Stimulated activated CD4-positive, alpha-beta T cell treated with anti-CD3 and anti-CD28 coated beads, Interleukin-4, amount 100 ng/mL, for 1 hour (primary cell): Measurements from ENCODE around the gene MRPL27.
"Not testable (repeated sequence)": the region's sequence is repeated elsewhere in the genome, so short reads cannot be mapped to it uniquely, and the experiment has no call there.

Source experiments
- DNase-seq: peaks from one replicate; pipeline ENCODE4 v3.0.0-alpha.2; 2020

The MRPL27 gene

DNA sequence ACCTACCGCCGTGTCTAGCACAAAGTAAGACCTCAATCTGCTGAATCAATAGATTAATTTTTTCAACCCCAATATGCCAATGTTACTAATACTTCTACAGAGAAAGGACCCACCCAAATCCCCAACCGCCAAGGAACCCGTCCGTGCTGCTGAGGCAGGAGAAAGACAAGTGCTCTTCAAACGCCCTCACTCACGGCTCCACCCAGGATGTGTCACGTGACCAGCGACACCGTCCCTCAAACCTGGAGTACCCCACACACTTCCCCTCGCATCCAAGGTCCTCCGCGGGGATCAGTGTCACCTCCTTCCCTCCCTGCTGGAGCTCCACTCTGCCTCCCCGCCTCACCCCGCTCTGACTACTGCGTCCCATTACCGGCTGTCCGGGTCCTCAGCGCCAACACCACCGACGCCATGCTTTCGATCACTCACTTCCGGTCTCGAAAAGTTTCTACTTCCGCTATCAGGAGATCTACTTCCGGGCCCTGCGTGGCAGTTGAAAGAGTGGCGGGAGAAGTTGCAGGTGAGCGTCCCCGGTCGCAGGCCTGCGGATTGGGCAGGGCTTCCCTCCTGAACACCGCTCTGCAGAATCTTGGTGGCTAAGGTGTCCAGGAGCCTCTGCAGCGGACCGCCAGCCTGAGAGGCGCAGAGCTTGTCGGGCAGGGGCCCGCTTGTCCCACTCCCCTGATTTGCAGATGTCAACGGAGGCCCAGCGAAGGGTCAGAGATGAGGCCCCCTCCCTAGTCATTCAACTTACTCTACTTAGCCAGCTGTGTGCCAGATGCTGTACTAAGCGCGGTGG lies at the start of gene MRPL27, which contains the start of gene EME1:
MRPL27 (minus strand) TSS at position 427 of the 799 bp plus-strand sequence; CDS start at position 413, 14 bp downstream.
EME1 (plus strand) TSS at position 472 of the 799 bp plus-strand sequence. CDS start 1,980 bp downstream, outside the sequence.
- peak; percentile 83 for DNase-seq

GRCh38 chr17:50422738-50423137 lies 49.8 kb upstream of the MRPL27 start:
- no peak for DNase-seq

GRCh38 chr17:50421308-50422051 lies 48.5 kb upstream of the MRPL27 start:
- DNase-seq = no peak

GRCh38 chr17:50420419-50421112 lies 47.6 kb upstream of the MRPL27 start:
- no peak for DNase-seq

DNA sequence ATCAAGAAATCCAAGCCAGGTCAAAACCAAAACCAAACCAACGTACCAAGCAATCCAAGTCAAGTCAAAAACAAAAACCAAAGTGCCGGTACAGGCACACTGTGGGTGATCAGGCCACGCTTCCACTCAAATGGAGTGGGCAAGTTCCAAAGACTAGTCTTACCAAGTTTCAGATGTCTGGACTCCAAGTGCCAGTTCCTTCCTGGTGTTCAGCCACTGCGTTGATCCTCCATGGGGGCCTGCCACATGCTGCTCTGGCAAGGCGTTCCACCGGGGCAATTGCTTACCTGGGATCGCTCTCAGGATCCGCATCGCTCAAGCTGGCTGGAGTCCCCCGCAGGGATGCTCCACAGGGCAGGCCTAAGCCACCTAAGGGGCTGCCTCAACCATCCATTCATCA lies 46.6 kb upstream of the MRPL27 start:
- not testable (repeated sequence) for DNase-seq

- no peak for DNase-seq
Measured at GRCh38 chr17:50414808-50415207, 41.8 kb upstream of the MRPL27 start.

DNA sequence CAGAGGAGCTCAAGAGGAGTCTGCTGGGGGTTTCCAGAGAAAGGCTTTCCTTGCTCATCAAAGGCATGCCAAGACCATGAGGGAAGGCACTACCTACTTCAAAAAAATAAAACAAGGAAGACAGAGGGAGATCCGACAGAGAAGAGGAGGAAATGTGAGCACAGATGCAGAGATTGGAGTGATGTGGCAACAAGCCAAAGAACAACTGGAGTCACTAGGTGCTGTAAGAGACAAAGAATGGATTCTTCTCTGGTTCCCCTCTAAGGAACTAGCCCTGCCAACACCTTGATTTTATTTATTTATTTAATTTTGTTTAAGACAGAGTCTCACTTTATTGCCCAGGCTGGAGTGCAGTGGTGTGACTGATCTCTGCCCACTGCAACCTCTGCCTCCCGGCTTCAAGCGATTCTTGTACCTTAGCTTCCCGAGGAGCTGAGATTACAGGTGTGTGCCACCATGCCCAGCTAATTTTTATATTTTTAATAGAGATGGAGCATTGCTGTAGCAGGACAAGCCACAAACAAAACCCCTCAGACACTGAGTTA lies 39.3 kb upstream of the MRPL27 start:
- no peak for DNase-seq

DNA sequence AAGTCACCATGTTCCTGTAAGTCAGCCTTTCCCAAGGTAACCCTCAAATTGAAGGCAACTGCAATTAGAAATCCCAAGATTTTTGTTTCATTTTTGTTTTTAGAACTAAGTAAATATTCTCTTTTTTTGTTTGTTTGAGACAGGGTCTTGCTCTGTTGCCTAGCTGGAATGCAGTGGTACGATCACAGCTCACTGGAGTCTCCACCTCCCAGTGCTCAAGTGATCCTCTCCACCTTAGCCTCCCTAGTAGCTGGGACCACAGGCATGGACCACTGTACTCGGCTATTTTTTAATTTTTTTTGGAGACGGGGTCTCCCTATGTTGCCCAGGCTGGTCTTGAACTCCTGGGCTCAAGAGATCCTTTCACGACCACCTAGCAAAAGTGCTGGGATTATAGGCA lies 34.9 kb upstream of the MRPL27 start:
- DNase-seq = no peak

- no peak for DNase-seq
Measured at GRCh38 chr17:50406578-50406977, 33.6 kb upstream of the MRPL27 start.

GRCh38 chr17:50405351-50405750 lies 32.4 kb upstream of the MRPL27 start:
- DNase-seq = not testable (repeated sequence)

DNA sequence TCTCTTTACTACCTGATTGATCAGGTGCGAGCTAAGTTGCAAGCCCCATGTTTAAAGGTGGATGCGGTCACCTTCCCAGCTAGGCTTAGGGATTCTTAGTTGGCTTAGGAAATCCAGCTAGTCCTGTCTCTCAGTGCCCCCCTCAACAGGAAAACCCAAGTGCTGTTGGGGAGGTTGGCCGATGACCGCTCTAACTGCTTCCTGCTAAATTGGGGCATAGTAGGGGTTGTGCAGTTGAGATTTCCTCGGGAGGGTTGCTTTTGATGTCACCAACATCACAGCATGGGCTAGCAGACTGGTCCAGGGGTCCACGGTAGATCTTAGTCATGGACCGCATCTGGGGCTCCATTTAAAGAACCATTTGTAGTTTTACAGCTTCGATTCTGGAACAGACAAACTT lies 26.6 kb upstream of the MRPL27 start:
- not testable (repeated sequence) for DNase-seq

DNA sequence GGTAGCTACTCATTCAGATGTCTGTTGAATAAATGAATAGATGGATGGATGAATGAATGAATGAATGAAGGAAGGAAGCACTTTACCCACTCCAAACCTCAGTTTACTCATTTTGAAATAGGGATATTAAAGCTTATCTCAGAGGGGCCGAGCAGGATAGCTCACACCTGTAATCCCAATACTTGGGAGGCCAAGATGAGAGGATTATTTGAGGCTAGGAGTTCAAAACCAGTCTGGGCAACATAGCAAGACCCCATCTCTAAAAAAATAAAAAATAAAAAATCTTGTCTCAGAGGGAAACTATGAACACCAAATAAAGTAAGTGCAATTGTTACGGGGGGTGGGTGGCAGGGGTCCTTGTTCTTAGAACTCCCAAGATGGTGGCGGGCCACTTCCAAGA lies 25.7 kb upstream of the MRPL27 start:
- not testable (repeated sequence) for DNase-seq

GRCh38 chr17:50397919-50398285 lies 24.9 kb upstream of the MRPL27 start:
- no peak for DNase-seq

GRCh38 chr17:50397111-50397918 lies 24.3 kb upstream of the MRPL27 start, which contains the start of gene LRRC59:
Gene LRRC59, minus strand, starts transcription at chr17:50397523. Its CDS starts 206 bp downstream, at chr17:50397317.
- peak; percentile 92 for DNase-seq

DNA sequence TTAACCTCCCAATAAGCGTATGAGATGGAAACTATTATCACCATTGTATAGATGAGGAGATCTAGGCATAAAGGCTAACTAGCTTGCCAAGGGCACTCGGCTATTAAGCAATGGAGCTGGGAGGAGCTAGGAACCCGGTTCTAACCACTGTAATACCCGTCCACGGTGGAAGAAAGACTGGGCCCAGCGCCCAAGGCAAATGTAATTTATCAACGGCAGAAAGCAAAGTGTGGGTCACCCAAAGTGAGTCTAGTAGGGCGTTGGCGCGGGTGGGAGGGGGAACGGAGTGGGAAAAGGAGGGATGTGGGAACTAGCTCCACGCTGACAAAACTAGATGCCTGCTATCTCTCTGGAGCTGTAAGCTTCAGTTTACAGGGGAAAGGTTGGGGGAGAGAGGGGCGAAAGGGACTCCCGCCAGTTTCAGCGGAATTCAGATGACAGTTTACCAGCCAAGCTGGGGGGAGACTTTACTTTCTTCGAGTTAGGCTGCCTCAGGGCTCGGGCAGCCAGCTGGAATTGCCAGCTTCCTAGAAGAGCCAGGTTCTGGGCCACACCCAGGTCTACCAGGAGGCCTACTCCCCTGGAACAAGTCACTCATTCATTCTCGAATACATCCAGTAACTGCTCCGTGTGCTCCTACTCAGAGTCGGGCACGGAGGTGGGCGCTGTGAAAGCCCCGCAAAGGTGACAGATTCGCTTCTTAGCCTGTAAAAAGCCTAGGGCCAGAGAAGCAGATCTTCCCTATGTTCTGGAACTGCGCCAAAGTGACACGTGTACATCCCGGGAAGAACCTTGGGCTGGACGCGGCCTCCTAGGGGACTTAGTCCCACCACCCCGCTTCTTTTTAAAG lies 23.5 kb upstream of the MRPL27 start:
- DNase-seq = peak; percentile 28

- DNase-seq = no peak
Measured at GRCh38 chr17:50394711-50395110, 21.7 kb upstream of the MRPL27 start.

GRCh38 chr17:50393700-50394099 lies 20.7 kb upstream of the MRPL27 start:
- DNase-seq = no peak

GRCh38 chr17:50392621-50393020 lies 19.6 kb upstream of the MRPL27 start:
- no peak for DNase-seq

DNA sequence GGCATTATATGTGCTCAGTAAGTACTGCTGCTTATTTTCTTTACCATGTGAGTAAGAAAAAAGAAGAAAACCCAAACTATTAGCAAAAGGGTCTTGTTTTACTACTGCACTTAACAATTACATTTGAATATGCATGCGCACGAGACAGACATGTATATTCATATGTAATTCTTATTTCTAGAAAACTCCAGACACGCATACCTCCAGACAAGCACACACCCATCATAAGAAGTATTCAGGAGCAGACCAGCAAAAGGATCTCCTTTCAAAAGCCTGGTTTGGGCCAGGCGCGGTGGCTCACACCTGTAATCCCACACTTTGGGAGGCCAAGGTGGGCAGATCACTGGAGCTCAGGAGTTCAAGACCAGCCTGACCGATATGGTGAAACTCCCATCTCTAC lies 16.6 kb upstream of the MRPL27 start:
- DNase-seq = no peak

DNA sequence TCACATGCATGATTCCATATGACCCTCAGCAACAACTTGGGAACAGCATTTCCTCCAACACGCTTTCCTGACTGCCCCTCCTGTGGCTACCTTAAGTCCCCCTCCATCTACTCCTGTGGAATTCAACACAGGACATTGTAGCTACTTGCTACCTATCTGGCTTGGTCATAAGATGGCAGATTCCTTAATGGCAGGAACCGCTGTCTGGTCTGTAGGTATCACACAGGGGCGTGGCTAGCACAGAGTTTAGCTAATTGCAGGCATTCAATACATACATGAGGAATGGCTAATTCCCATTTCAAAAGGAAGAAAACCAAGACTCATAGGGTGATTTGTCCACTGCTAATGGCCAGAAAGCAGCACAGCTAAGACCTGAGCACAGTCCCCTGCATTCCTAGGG lies 15.7 kb upstream of the MRPL27 start:
- no peak for DNase-seq

DNA sequence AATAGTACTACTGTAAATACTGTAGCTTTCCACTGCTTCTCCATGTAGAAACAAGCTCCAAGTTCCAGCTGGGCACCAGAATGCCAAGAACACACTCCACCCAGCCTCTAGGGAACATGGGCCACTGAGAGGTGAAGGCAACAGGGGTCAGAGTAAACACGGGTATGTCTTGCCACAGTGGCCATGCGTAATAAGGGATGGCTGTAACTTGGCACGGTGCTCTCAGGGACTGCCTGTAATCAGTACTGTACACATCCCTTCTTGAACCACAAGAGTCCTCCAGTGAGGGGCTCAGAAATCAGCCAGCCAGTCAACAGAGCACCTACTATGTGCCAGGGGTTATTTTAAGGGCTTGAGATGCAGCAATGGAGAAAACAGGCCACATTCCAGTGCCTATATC lies 13.5 kb upstream of the MRPL27 start:
- no peak for DNase-seq
